Activated CD4-positive, alpha-beta T cell treated with anti-CD3 and anti-CD28 coated beads, Interleukin-2, amount 10 ng/mL, durations not matched to agents 7 days and 5 days (primary cell): ENCODE results near the gene TMEM175. TPM values are rescaled to one million over a fixed set of nuclear protein-coding genes. Genes with fewer than 3 reads are reported as not detected.

Source experiments
- CTCF ChIA-PET: fragments of 350-600 bp; sonication (Branson Sonifier 250); formaldehyde crosslinking; loops from one replicate; lab custom pipeline; 2021; ENCODE audit warnings: antibody characterized with exemption; lab: Charles Lee
- POLR2A ChIA-PET: fragments of 350-600 bp; sonication (Branson Sonifier 250); formaldehyde crosslinking; loops from one replicate; lab custom pipeline; 2021; ENCODE audit warnings: antibody characterized with exemption; lab: Charles Lee
- DNase-seq: peaks from one replicate; pipeline ENCODE4 v3.0.0-alpha.2; 2020
- H3K27ac Mint-ChIP-seq: one replicate; pipeline ENCODE4 v1.8.0; 2021; ENCODE audit warnings: mild to moderate bottlenecking, moderate library complexity, mixed read lengths
- H3K27me3 Mint-ChIP-seq: one replicate; pipeline ENCODE4 v1.8.0; 2021; ENCODE audit warnings: mixed read lengths
- H3K36me3 Mint-ChIP-seq: one replicate; pipeline ENCODE4 v1.8.0; 2021; ENCODE audit warnings: low read depth, mixed read lengths
- H3K4me1 Mint-ChIP-seq: one replicate; pipeline ENCODE4 v1.8.0; 2021; ENCODE audit warnings: mixed read lengths
- H3K4me3 Mint-ChIP-seq: one replicate; pipeline ENCODE4 v1.8.0; 2021; ENCODE audit warnings: mild to moderate bottlenecking, moderate library complexity, mixed read lengths
- H3K9me3 Mint-ChIP-seq: one replicate; pipeline ENCODE4 v1.8.0; 2021; ENCODE audit warnings: mixed read lengths
- total RNA-seq, 2 experiments: library from RNA; stranded (reverse); gene quantifications; one replicate each; pipeline ENCODE4 v1.2.3, GENCODE V29; 2021

Gene TMEM175
- total RNA-seq, 2 experiments from 2014 or later = 38.6 to 51.7 TPM

DNA sequence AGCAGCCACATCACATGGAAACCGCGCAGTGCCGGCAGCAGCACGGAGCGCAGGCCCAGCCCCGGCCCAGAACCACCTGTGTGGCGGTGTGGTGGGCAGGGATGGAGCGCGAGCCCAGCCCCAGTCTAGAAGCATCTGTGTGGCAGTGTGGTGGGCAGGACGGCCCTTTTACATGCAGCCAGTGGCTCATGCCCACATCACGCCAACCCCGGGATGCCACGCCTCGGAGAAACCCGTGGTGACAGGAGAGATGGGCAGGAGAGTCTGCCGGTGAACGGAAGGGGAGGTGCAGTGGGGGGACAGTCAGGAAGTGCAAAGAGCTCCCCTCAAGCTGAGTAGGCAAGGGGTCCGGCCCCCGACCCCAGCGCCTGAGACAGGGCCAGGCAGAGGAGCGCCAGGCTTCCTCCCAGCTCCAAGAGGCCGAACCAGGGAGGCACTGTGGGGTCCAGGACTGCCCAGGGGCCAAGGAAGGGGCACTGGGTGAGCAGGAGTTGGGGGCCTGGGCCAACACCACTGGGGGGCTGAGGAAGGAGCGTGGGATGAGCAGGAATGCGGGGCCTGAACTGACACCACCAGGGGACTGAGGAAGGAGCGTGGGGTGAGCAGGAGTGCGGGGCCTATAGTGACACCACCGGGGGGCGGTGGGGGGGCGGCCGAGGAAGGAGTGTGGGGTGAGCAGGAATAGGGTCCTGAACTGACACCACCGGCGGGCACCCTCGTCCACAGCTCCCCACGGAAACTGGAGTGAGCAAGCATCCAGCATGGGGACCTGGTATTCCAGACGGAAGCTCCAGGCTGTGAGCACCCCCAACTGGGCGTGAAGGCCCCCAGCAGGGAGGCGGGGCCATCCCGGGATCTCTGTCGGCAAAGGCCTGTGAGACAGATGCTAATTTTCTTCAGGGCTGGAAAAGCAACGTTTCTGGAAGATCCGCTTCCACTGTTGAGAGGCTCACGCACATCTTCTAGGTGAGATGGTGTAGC, 28.9 kb upstream of the TMEM175 start:
- no peak for DNase-seq
- POLR2A ChIA-PET = no interaction called here
- no peak overlapping the region for H3K27ac Mint-ChIP-seq
- no peaks in the 10 kb centered on the region for H3K27me3 Mint-ChIP-seq
- peaks cover 11% of the 10 kb centered on the region for H3K9me3 Mint-ChIP-seq
- CTCF ChIA-PET = no interaction called here
- H3K4me1 Mint-ChIP-seq = no peaks in the 10 kb centered on the region
- peaks cover 36% of the 10 kb centered on the region for H3K36me3 Mint-ChIP-seq
- H3K4me3 Mint-ChIP-seq = no peak overlapping the region

DNA sequence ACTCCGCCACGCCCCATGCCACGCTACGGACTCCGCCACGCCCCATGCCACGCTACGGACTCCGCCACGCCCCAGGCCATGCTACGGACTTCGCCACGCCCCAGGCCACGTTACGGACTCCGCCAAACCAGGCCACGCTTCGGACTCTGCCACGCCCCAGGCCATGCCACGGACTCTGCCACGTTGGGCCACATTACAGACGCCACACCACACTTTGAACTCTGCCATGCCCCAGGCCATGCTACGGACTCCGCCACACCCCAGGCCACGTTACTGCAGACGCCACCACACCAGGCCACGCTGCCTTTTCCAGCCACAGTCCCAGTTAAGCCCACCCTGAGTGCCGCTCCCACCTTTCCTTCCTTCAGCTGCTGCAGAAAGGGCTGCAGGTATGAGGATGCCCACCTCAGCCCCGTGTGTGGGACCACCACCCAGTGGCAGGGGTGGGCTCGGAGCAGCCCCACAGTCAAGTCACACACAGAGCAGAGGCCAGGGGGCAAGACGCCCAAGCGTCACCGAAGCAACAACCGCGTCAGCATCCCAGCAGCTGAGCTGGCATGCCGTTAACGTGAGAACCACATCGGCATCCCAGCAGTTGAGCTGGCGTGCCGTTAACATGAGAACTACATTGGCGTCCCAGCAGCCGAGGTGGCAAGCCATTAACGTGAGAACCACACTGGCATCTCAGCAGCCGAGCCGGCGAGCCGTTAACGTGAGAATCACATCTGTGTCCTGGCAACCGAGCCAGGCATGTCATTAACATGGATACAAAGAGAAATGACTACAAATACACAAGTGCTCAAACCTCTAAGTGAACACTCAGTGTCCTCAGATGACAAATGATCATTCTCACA, 26.5 kb upstream of the TMEM175 start:
- no peak for DNase-seq
- ChIA-PET POLR2A (no interaction called here), CTCF (no interaction called here)
- Mint-ChIP-seq H3K27me3 (no peaks in the 10 kb centered on the region), H3K4me1 (no peaks in the 10 kb centered on the region), H3K27ac (no peak overlapping the region), H3K9me3 (peaks cover 11% of the 10 kb centered on the region), H3K4me3 (no peak overlapping the region), H3K36me3 (peaks cover 42% of the 10 kb centered on the region)

DNA sequence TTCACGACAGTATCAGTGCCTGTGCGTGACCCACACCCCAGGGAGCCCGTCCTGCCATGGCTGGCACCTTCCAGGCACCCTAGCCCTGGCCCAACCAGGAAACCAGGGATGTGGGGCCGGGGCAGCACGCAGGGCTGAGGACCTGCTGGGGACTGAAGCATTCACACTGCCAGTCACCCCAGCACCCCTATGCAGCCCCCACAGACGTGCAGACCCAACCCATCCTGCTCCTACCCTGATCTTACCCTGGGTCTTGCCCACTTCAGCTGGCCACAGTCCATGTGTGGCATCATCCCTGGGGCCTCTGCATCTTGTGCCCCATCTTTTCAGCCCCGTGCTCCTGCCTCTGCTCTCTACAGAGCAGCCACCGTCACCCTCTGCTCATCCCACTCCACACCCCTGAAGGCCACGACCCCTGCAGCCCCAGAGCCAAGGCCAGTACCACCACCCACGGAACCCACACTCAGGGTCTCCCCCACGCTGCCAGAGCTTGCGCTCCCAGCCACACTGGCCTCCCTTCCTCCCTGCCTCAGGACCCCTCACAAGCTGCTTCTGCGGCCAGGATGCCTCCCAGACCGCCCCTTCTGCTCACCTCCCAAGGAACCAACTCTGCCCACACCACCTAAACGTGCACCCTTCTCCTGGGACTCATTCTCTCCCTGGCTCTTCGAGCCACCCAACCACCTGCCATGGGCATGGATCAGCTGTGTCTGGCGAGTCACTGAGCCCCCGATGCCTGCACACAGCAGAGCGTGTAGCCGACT, 25.7 kb upstream of the TMEM175 start:
- H3K9me3 Mint-ChIP-seq = peaks cover 11% of the 10 kb centered on the region
- peaks cover 50% of the 10 kb centered on the region for H3K36me3 Mint-ChIP-seq
- no peak for DNase-seq
- ChIA-PET CTCF (interaction anchor here (1.1 kb wide), 1 partner anchor 61 kb away, joined by 3 read pairs; no protein-coding TSS in a partner anchor), POLR2A (no interaction called here)
- H3K27ac Mint-ChIP-seq = peak overlapping the region; percentile 41
- no peaks in the 10 kb centered on the region for H3K4me1 Mint-ChIP-seq
- H3K4me3 Mint-ChIP-seq = no peak overlapping the region
- no peaks in the 10 kb centered on the region for H3K27me3 Mint-ChIP-seq

DNA sequence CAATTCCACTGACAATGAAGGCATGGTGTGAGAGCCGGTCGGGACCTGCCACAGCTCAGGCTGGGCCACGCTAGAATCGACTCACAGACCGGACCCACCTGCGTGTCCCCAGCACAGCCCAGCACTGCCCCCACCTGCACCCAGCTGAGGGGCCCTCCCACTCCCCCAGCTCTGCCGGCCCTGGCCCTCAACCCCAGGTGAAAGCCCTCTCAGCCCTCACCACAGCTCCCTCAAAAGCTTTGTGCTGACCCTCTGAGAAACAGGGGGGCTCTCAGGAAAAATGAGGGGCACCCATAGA, 25.2 kb upstream of the TMEM175 start:
- Mint-ChIP-seq H3K4me1 (no peaks in the 10 kb centered on the region), H3K27ac (no peak overlapping the region), H3K27me3 (no peaks in the 10 kb centered on the region), H3K36me3 (peaks cover 53% of the 10 kb centered on the region), H3K9me3 (peaks cover 11% of the 10 kb centered on the region), H3K4me3 (no peak overlapping the region)
- ChIA-PET POLR2A (no interaction called here), CTCF (interaction anchor here (0.5 to 1.1 kb wide), 2 partner anchors 61 to 740 kb away, joined by 3 to 5 read pairs; no protein-coding TSS in a partner anchor)
- DNase-seq = no peak

DNA sequence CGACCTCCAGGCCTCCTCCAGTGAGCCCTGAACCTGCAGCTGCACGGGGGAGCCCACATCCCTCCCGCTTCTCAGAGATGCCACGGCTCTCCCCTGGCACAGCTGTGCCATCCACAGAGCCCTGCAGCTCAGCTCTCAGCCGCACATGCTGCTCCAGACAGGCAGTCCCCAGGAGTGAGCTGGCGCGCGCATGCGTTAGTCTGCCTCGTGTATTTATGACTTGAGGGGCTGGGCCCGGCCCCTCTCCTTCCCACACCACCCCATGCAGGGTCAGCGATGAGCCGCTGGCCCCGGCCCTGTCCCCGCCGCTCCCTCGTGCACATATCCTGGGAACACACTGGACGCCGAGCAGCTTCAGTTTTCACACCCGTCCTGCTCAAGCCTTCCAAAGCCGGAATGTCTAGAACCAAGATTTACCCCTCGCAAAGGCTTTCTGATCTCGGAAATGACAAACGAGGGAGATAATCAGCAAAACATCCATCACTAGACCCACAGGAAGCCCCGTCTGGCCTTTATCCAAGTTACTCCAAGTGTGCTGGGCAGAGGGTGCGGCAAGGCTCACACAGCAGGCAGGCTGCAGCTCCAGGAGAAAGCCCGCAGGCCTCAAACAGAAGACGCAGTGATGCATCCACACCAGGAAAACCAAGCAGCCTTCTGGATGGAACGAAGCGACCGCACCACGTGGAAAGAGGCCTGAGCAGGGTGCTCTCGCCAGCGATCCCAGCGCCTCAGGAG, 24.4 kb upstream of the TMEM175 start:
- POLR2A ChIA-PET = no interaction called here
- H3K4me3 Mint-ChIP-seq = no peak overlapping the region
- H3K9me3 Mint-ChIP-seq = peaks cover 11% of the 10 kb centered on the region
- CTCF ChIA-PET = interaction anchor here (0.5 to 1.1 kb wide), 2 partner anchors 62 to 739 kb away, joined by 3 to 5 read pairs; no protein-coding TSS in a partner anchor
- no peak overlapping the region for H3K27ac Mint-ChIP-seq
- peaks cover 57% of the 10 kb centered on the region for H3K36me3 Mint-ChIP-seq
- peaks cover 2% of the 10 kb centered on the region for H3K4me1 Mint-ChIP-seq
- DNase-seq = no peak
- no peaks in the 10 kb centered on the region for H3K27me3 Mint-ChIP-seq

DNA sequence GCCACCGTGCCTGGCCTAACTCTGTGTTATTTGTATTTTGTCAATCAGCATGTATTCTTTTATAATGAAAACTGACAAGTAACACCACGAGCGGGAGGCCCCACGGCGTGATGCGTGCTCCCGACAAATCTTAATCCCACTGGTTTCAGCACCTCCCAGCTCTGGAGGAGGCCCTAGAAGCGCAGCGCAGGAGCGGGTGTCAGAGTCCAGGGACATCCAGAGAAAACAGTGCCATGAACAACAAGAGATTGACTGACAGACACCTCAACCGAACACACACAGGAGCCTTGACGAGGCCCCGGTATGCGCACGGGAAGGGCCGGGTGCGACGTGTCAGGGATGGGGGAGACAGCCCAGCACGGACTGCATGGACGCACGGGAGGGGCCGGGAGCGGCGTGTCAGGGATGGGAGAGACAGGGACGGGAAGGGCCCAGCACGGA, 23.1 kb upstream of the TMEM175 start:
- H3K27ac Mint-ChIP-seq = no peak overlapping the region
- POLR2A ChIA-PET = no interaction called here
- peaks cover 11% of the 10 kb centered on the region for H3K9me3 Mint-ChIP-seq
- H3K4me3 Mint-ChIP-seq = no peak overlapping the region
- DNase-seq = no peak
- H3K4me1 Mint-ChIP-seq = peaks cover 2% of the 10 kb centered on the region
- no peaks in the 10 kb centered on the region for H3K27me3 Mint-ChIP-seq
- CTCF ChIA-PET = no interaction called here
- peaks cover 58% of the 10 kb centered on the region for H3K36me3 Mint-ChIP-seq

DNA sequence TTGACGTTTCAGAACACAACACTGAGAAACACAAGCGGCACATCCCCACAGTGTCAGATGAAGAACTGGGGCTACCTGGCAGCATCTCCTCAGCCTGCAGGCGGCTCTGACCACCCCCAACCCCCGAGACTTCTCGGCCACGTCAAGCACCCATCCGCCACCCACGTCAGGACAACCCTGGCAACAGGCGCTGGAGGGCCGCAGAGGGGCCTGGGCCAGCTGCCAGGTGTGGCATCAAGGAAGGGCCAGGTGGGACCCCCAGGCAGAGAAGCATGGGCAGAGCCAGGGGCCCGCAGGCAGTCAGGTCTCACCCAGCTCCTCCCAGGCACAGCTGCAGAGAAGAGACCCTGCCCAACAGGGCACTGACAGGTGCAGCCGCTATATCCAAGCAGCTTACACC, 22.4 kb upstream of the TMEM175 start:
- H3K27me3 Mint-ChIP-seq = no peaks in the 10 kb centered on the region
- no peak overlapping the region for H3K27ac Mint-ChIP-seq
- peaks cover 55% of the 10 kb centered on the region for H3K36me3 Mint-ChIP-seq
- POLR2A ChIA-PET = no interaction called here
- no peak overlapping the region for H3K4me3 Mint-ChIP-seq
- H3K9me3 Mint-ChIP-seq = peaks cover 11% of the 10 kb centered on the region
- peaks cover 2% of the 10 kb centered on the region for H3K4me1 Mint-ChIP-seq
- CTCF ChIA-PET = interaction anchor here (0.6 kb wide), 1 partner anchor 59 kb away, joined by 5 read pairs; no protein-coding TSS in a partner anchor
- DNase-seq = no peak

DNA sequence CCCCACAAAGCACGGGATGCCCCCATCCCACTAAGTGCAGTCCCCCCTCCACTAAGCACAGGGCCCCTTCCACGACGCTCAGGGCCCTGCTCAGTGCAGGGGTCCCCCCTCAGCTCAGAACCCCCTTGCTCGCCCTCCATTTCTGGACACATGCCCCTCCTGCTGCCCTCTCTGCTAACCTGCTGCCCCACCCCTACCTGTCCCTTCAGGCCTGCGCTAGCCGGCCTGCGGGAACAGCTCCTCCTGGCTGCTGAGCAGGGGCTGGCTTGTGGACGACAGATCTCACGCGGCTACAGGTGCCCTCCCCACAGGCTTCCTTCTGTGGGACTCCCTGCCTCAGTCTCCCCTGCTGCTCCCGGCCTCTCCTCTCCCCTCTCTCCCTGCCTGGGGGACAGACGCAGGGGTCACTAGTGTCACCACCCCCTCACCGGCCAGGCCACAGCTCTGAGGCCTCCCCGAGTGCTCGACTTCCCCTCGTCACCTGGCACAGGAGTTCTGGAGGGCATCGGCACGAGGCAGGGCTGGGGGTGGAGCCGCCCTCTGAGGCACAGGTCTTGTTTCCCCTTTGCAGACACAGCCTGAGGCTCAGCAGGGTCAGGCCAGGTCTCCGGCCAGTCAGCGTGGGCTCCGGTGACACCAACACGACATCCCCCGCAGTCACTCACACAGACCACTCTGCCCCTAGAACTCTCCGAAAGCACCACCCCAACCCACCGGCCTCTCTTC, 21.7 kb upstream of the TMEM175 start:
- CTCF ChIA-PET = interaction anchor here (0.6 kb wide), 1 partner anchor 58 kb away, joined by 5 read pairs; no protein-coding TSS in a partner anchor
- Mint-ChIP-seq H3K27ac (no peak overlapping the region), H3K4me3 (no peak overlapping the region), H3K9me3 (peaks cover 8% of the 10 kb centered on the region), H3K36me3 (peaks cover 49% of the 10 kb centered on the region), H3K27me3 (no peaks in the 10 kb centered on the region), H3K4me1 (peaks cover 9% of the 10 kb centered on the region)
- no peak for DNase-seq
- POLR2A ChIA-PET = no interaction called here

DNA sequence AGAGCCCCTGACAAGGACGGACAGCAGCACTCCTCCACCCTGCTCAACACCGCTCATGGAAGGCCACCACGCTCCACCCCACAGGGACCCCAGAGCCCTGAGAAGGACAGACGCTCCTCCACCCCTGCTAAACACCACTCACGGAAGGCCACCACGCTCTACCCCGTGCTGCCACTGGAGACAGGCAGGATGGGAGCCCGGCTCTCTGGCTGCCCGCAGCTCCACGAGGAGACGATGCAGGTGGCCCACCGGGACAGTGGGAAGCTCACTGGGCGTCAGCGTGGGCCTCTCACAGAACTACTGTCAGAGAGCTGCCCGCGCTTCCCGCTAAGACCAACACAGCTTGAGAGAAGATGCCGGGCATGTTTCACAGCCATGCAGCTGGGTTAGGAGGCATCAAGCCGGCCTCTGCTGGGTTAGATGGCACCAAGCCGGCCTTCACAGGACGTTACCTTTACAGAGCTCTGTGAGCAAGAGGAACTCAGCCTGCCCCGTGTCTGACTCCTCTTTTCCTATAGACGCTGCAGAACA, 21.0 kb upstream of the TMEM175 start:
- Mint-ChIP-seq H3K9me3 (peaks cover 5% of the 10 kb centered on the region), H3K4me3 (no peak overlapping the region)
- POLR2A ChIA-PET = no interaction called here

DNA sequence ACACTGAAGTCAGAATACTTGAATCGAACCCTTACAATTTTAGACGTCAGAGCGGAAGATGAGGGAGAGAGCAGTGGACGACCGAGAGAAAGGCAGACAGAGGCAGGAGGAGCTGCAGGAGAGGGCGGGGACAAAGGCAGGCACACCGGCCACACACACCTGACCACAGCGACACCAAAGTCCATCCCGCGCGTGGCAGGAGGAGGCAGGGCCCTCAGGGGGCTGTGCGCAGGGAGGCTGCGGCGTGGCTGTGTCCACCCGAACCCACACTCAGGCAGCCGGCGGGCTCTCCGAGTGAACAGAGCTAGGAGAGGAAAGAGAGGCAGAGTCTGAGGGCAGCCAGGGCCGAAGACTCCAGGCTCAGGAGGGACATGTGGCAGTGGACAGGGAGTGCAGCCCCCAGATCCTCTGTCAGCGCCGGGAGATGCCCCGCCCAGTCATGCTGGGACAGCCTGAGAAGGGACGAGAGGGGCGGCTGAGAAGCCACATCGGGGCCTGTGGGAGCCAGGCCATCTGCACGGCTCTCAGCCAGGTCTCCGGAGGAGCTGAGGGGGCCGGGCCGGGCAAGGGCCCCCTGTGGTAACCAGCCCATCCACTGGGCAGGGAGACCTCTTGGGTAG, 20.3 kb upstream of the TMEM175 start:
- ChIA-PET POLR2A (no interaction called here), CTCF (interaction anchor here (1.0 kb wide), 1 partner anchor 9 kb away, joined by 3 read pairs; no protein-coding TSS in a partner anchor)
- peaks cover 36% of the 10 kb centered on the region for H3K36me3 Mint-ChIP-seq
- H3K27ac Mint-ChIP-seq = no peak overlapping the region
- H3K9me3 Mint-ChIP-seq = no peaks in the 10 kb centered on the region
- H3K4me3 Mint-ChIP-seq = no peak overlapping the region
- H3K27me3 Mint-ChIP-seq = no peaks in the 10 kb centered on the region
- peaks cover 24% of the 10 kb centered on the region for H3K4me1 Mint-ChIP-seq
- DNase-seq = no peak

More for the DNA sequence above, 21.0 kb upstream of the TMEM175 start:
- DNase-seq = no peak
- H3K27ac Mint-ChIP-seq = no peak overlapping the region
- H3K4me1 Mint-ChIP-seq = peaks cover 17% of the 10 kb centered on the region
- H3K36me3 Mint-ChIP-seq = peaks cover 42% of the 10 kb centered on the region
- CTCF ChIA-PET = interaction anchor here (0.5 to 1.0 kb wide), 2 partner anchors 10 to 12 kb away, joined by 3 read pairs; no protein-coding TSS in a partner anchor
- no peaks in the 10 kb centered on the region for H3K27me3 Mint-ChIP-seq
